Lower leg skin (tissue), 4 donors: ENCODE measurements around the gene GAREM2. TPM values are rescaled to one million over a fixed set of nuclear protein-coding genes. Genes with fewer than 3 reads are reported as not detected.

Experiments
- DNase-seq, 2 donors: peaks; one replicate each; pipeline ENCODE4 v3.0.0-alpha.2; 2019; ENCODE audit warnings: low spot score in 2 of 2
- H3K4me3 ChIP-seq: fragments of 200-600 bp; sonication (generic); 2 replicates; pipeline ENCODE4 v1.5.1; 2017; ENCODE audit warnings: mild to moderate bottlenecking, low read depth; ENCODE audit not compliant: poor library complexity, severe bottlenecking
- POLR2A ChIP-seq, 2 donors: fragments of 450-650 bp; IDR thresholded peaks; one replicate each; pipeline ENCODE4 v1.6.1; 2016 to 2017; ENCODE audit warnings: antibody characterized with exemption in 2 of 2, mild to moderate bottlenecking in 1 of 2, moderate library complexity in 1 of 2
- WGBS, 2 donors: methylation state at CpG; one replicate each; pipeline ENCODE4 v1.1.5; 2018; 5-methylcytosine and 5-hydroxymethylcytosine counted together
- intact Hi-C: fragments of 100-400 bp; cut with DNase I; formaldehyde crosslinking; loops from one replicate; pipeline ENCODE4 v1.15.0; 2023; ENCODE audit warnings: low total_unique reads
- total RNA-seq, 4 donors: library from RNA; depleted of rRNA; stranded (reverse); fragments of >200 nt; gene quantifications; one replicate each; pipeline ENCODE4 v1.1.0, GENCODE V29; 2016
- TF ChIP-seq, protein P1 (sequence below), 3 donors: fragments of 450-650 bp; IDR thresholded peaks; one replicate each; pipeline ENCODE4 v1.5.1; 2016; ENCODE audit warnings: antibody characterized with exemption in 3 of 3, mild to moderate bottlenecking in 3 of 3, moderate library complexity in 2 of 3

Gene GAREM2
- total RNA-seq, 4 donors from 2014 or later: 0.04 to 0.95 (median 0.45) TPM

DNA sequence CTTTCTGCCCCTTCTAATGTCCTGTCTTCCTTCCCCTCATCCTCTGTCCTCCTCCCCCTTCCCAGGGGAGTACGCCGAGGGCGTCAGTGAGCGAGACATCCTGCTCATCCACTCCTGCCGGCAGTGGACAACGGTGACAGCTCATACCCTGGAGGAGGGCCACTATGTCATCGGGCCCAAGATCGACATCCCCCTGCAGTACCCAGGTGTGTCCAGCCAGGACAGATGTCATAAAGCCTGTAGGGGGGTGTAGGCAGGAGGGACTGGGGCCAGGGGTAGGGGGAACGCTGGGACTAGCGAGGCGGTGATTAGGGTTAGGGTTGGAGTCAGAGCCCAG is 3.4 kb downstream of the GAREM2 start:
- TF ChIP-seq POLR2A (IDR thresholded peaks at IDR 0.05): no peak
- TF ChIP-seq, protein P1, sequence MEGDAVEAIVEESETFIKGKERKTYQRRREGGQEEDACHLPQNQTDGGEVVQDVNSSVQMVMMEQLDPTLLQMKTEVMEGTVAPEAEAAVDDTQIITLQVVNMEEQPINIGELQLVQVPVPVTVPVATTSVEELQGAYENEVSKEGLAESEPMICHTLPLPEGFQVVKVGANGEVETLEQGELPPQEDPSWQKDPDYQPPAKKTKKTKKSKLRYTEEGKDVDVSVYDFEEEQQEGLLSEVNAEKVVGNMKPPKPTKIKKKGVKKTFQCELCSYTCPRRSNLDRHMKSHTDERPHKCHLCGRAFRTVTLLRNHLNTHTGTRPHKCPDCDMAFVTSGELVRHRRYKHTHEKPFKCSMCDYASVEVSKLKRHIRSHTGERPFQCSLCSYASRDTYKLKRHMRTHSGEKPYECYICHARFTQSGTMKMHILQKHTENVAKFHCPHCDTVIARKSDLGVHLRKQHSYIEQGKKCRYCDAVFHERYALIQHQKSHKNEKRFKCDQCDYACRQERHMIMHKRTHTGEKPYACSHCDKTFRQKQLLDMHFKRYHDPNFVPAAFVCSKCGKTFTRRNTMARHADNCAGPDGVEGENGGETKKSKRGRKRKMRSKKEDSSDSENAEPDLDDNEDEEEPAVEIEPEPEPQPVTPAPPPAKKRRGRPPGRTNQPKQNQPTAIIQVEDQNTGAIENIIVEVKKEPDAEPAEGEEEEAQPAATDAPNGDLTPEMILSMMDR (IDR thresholded peaks at IDR 0.05): no peak
- H3K4me3 ChIP-seq: no peak overlapping the region
- WGBS, 2 donors: 76 to 78% methylated on average over 11 of the region's 11 CpGs
- intact Hi-C loops: no loop called here
- DNase-seq: peak in 1 of 2 donors; percentile 76

DNA sequence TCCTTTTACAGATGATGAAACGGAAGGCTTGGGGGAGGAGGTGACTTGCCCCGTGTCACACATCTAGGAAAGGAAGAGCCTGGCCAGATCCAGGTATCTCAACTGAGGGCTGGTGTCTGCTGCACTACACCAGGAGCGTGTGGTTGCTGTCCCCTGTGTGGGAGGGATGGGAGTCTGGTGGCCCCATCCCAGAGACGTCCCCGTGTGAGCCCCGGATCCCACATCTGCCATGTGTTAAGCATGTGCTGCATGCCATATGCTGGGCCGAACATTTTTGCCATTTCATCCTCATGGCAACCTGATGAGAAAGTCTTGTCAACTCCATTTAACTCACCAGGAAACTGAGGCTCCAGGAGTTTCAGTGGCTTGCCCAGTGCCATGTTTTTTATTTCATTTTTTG is 4.2 kb downstream of the GAREM2 start:
- TF ChIP-seq POLR2A (IDR thresholded peaks at IDR 0.05): no peak
- 75 to 86% methylated on average over 7 of the region's 7 CpGs for WGBS, 2 donors
- H3K4me3 ChIP-seq: no peak overlapping the region
- intact Hi-C loops: no loop called here
- DNase-seq: peak in 1 of 2 donors; percentile 59

DNA sequence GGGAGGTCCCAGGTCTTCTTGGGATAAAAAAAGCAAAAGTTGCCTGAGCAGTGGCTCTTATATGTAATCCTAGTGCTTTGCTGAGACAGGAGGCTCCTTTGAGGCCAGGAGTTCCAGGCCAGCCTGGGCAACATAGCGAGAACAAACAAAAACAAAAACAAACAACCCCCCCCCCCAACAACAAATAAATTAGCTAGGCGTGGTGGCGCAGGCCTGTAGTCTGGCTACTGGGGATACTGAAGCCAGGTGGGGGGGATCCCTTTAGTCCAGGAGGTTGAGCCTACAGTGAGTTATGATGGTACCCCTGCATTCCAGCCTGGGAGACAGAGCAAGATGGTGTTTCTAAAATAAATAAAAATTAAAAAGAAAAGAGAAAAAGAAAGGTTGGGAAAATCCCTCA is 5.4 kb downstream of the GAREM2 start:
- no peak overlapping the region for H3K4me3 ChIP-seq
- peak in 1 of 2 donors; percentile 50 for DNase-seq
- WGBS, 2 donors: 94 to 97% methylated on average over 3 of the region's 3 CpGs
- intact Hi-C loops: no loop called here
- no peak for TF ChIP-seq POLR2A (IDR thresholded peaks at IDR 0.05)
- TF ChIP-seq, protein P1 (IDR thresholded peaks at IDR 0.05): no peak

DNA sequence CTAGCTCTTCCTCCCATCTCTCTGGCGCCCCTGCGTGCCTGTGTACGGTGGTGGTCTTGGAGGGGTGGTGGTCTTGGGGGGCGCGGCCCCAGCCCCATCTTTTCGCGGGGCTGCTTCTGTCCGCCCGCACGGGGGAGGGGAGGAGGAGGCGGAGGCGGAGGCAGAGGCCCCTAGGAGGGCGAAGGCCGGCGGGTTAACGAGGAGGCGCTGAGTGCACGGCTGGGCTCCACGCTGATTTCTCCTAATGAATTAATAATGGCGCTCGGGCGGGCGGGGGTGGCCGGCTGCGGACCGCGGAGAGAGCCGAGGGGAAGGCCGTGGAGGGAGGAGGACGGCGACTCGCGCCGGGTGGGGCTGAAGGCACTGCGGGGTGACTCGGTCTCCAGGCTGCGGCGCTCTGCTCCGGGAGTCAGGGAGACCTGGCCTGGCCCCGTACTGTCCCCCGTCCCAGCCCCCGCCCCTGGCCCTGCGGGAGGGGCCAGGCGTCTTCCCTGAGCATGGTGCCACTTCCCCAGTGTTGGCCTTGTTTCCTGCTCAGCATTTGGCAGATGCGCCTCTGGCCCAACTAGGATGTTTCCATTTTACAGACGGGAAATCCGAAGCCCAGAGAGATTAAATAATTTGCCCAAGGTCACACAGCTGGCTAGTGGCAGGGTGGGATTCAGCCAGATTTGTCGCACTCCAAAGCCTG is 6.0 kb downstream of the GAREM2 start:
- DNase-seq: peak in 1 of 2 donors; percentile 87
- intact Hi-C loops: no loop called here
- H3K4me3 ChIP-seq: peak overlapping the region; percentile 13
- WGBS, 2 donors: 9 to 27% methylated on average over 30 to 32 of the region's 48 CpGs
- TF ChIP-seq POLR2A (IDR thresholded peaks at IDR 0.05): no peak
- TF ChIP-seq, protein P1 (IDR thresholded peaks at IDR 0.05): no peak

DNA sequence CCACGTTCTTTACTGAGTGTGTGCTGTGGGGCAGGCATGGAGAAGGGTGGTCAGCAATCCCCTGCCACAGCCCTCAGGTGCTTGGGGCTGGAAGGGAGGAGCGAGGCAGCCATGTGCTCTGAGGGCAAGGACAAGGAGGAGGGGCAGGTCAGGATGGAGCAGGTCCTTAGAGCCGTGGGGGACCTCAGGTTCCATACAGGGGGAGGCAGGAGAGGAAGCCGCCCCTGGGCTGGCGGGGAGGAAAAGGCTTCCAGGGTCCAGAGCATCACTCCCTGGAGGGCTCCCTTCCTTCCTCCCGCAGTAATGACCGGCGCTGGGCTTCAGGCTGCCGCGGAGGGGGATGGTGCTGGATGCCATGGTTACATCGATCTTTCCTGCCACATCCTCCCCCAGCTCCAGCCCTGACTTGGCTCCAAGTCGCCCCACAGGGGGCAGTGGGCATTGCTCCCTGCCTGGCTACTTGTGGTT is 6.6 kb downstream of the GAREM2 start:
- H3K4me3 ChIP-seq: no peak overlapping the region
- 45 to 65% methylated on average over 7 to 12 of the region's 12 CpGs for WGBS, 2 donors
- DNase-seq: peak in 1 of 2 donors; percentile 76
- intact Hi-C loops: no loop called here
- TF ChIP-seq, protein P1 (IDR thresholded peaks at IDR 0.05): no peak
- TF ChIP-seq POLR2A (IDR thresholded peaks at IDR 0.05): no peak

DNA sequence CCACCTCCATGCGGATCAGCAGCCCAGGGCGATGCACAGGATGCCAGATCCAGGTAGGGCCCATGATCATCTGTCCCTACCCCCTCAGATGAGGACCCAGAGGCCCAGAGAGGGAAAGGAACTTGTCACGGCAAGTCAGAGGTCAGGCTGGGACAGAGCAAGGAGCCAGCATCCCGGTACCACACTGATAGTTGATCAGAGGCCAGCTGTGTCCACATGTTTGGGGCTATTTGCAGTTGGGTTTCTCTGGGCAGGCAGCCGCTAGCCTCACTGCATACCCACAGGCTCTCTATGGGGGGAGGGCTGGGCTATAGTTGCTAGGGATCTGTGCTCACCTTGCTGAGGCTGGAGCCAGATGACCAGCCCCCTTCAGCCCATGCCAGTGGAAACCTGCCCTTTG is 9.6 kb downstream of the GAREM2 start:
- 75 to 82% methylated on average over 5 of the region's 5 CpGs for WGBS, 2 donors
- intact Hi-C loops: no loop called here
- no peak for TF ChIP-seq POLR2A (IDR thresholded peaks at IDR 0.05)
- TF ChIP-seq, protein P1 (IDR thresholded peaks at IDR 0.05): no peak

More for the DNA sequence above, 9.6 kb downstream of the GAREM2 start:
- H3K4me3 ChIP-seq: no peak overlapping the region
- peak in 1 of 2 donors; percentile 70 for DNase-seq
